ENCODE results near the gene NFKBIL1. TPM values are rescaled to one million over a fixed set of nuclear protein-coding genes. Genes with fewer than 3 reads are reported as not detected.

Gene NFKBIL1
- total and polyA plus RNA-seq, 4 donors = 3.3 to 9.6 (median 7.4) TPM

- Histone ChIP-seq H3K4me3 (ENCODE audit: low read depth in 1 of 3, low read length in 3 of 3) (no peak overlapping the region), H3K27ac (ENCODE audit: low read depth in 1 of 2, low read length in 2 of 2) (no peak overlapping the region), H3K9ac (ENCODE audit: low read depth in 1 of 2, low read length in 2 of 2) (no peak overlapping the region), H3K27me3 (ENCODE audit: control insufficient read depth in 4 of 4, insufficient read depth in 4 of 4, low read length in 3 of 4) (no peaks in the 10 kb centered on the region), H3K4me1 (ENCODE audit: control insufficient read depth in 4 of 4, insufficient read depth in 4 of 4, low read length in 3 of 4) (peaks cover 0 to 4% (median 2%) of the 10 kb centered on the region in 4 donors), H3K36me3 (ENCODE audit: control insufficient read depth in 4 of 4, insufficient read depth in 3 of 4, low read depth in 1 of 4, low read length in 3 of 4) (peaks cover 8 to 36% (median 27%) of the 10 kb centered on the region in 4 donors), H3K9me3 (ENCODE audit: control insufficient read depth in 4 of 4, low read length in 3 of 4) (no peaks in the 10 kb centered on the region)
- no peak for TF ChIP-seq FOXA1 (IDR thresholded peaks at IDR 0.05)
- no peak for TF ChIP-seq JUND (IDR thresholded peaks at IDR 0.05)
- TF ChIP-seq ZBTB33 (IDR thresholded peaks at IDR 0.05) = no peak
- no peak for TF ChIP-seq CTCF (IDR thresholded peaks at IDR 0.05; ENCODE audit: low read depth, low read length, missing input control)
- TF ChIP-seq HNF4G (IDR thresholded peaks at IDR 0.05) = no peak
- no peak for TF ChIP-seq TAF1 (conservative IDR thresholded peaks at IDR 0.05)
- no peak for TF ChIP-seq RAD21 (IDR thresholded peaks at IDR 0.05)
- no peak for TF ChIP-seq HNF4A (conservative IDR thresholded peaks at IDR 0.05)
- no peak for TF ChIP-seq MAX (IDR thresholded peaks at IDR 0.05)
- no peak for TF ChIP-seq EGR1 (IDR thresholded peaks at IDR 0.05; ENCODE audit: low read depth in 2 of 2)
- no peak for DNase-seq (ENCODE audit: low spot score)
- 89% methylated on average over 4 of the region's 4 CpGs for WGBS
Observed at GRCh38 chr6:31528307-31528777, 19.1 kb upstream of the NFKBIL1 start.

- H3K4me3 ChIP-seq (ENCODE audit: low read depth in 1 of 3, low read length in 3 of 3) = no peak within 1 kb of the TSS
- H3K27ac ChIP-seq (ENCODE audit: low read depth in 1 of 2, low read length in 2 of 2) = no peak within 1 kb of the TSS
- DNase-seq (ENCODE audit: low spot score) = no peak
- WGBS = 67% methylated on average over 7 of the region's 7 CpGs
- H3K9me3 ChIP-seq (ENCODE audit: control insufficient read depth in 4 of 4, low read length in 3 of 4) = no peaks in the 10 kb centered on the region
- H3K36me3 ChIP-seq (ENCODE audit: control insufficient read depth in 4 of 4, insufficient read depth in 3 of 4, low read depth in 1 of 4, low read length in 3 of 4) = peaks cover 8 to 39% (median 32%) of the 10 kb centered on the region in 4 donors
- H3K9ac ChIP-seq (ENCODE audit: low read depth in 1 of 2, low read length in 2 of 2) = no peak within 1 kb of the TSS
- H3K4me1 ChIP-seq (ENCODE audit: control insufficient read depth in 4 of 4, insufficient read depth in 4 of 4, low read length in 3 of 4) = peaks cover 0 to 4% (median 2%) of the 10 kb centered on the region in 4 donors
- TF ChIP-seq GABPA (IDR thresholded peaks at IDR 0.05 in 1 of 2, conservative IDR thresholded peaks at IDR 0.05 in 1 of 2) (no peak), EGR1 (IDR thresholded peaks at IDR 0.05; ENCODE audit: low read depth in 2 of 2) (no peak), FOXA1 (IDR thresholded peaks at IDR 0.05) (no peak), YY1 (IDR thresholded peaks at IDR 0.05) (no peak), TAF1 (conservative IDR thresholded peaks at IDR 0.05) (no peak), CTCF (IDR thresholded peaks at IDR 0.05; ENCODE audit: low read depth, low read length, missing input control) (no peak), HNF4A (conservative IDR thresholded peaks at IDR 0.05) (no peak)
- H3K27me3 ChIP-seq (ENCODE audit: control insufficient read depth in 4 of 4, insufficient read depth in 4 of 4, low read length in 3 of 4) = no peaks in the 10 kb centered on the region
Observed at GRCh38 chr6:31528821-31529328, 18.5 kb upstream of the NFKBIL1 start, which contains the start of gene MCCD1. Gene MCCD1 (plus strand): TSS chr6:31528962. CDS start chr6:31529015, 53 bp downstream.

Data from liver (tissue), 9 donors.